ENCODE measurements around the gene TMPRSS9.
"Not testable (repeated sequence)": the region's sequence is repeated elsewhere in the genome, so short reads cannot be mapped to it uniquely, and the experiment has no call there.

The TMPRSS9 gene

GRCh38 chr19:2455851-2456570, 95.9 kb downstream of the TMPRSS9 start:
- Histone ChIP-seq H3K27me3 (replicated peaks in 2 of 5; ENCODE audit: control insufficient read depth in 4 of 5, insufficient read depth in 5 of 5, low read length in 4 of 5) (no peaks in the 10 kb centered on the region), H3K4me1 (ENCODE audit: control extremely low read depth in 1 of 4, control insufficient read depth in 4 of 4, insufficient read depth in 4 of 4, low read length in 3 of 4) (peaks cover 0 to 20% (median 15%) of the 10 kb centered on the region in 4 experiments), H3K36me3 (ENCODE audit: control insufficient read depth in 4 of 4, insufficient read depth in 4 of 4, low read length in 3 of 4) (peaks cover 0 to 10% (median 4%) of the 10 kb centered on the region in 4 experiments), H3K27ac (ENCODE audit: insufficient read depth in 1 of 2, low read depth in 1 of 2, low read length in 2 of 2, poor library complexity in 1 of 2, severe bottlenecking in 2 of 2) (peak overlapping the region in 1 of 2 experiments; percentile 76), H3K4me3 (ENCODE audit: control insufficient read depth in 1 of 7, extremely low read depth in 1 of 7, insufficient read depth in 4 of 7, low read depth in 2 of 7, low read length in 6 of 7) (peak overlapping the region; percentile 79 to 90 (median 85)), H3K9me3 (ENCODE audit: control extremely low read depth in 1 of 5, control insufficient read depth in 4 of 5, insufficient read depth in 2 of 5, low read depth in 1 of 5, low read length in 4 of 5) (no peaks in the 10 kb centered on the region)
- POLR2A ChIA-PET, result interaction anchor here (2.0 kb wide), 1 partner anchor 20 kb away, joined by 14 read pairs; the partner anchor contains the start of gene GADD45B
- DNase-seq, result peak in 2 of 3 donors; percentile 31 to 40
- CTCF ChIA-PET, result interaction anchor here (1.0 to 2.4 kb wide), 5 partner anchors 8 to 182 kb away, joined by 3 to 9 read pairs (median 4); no protein-coding TSS in a partner anchor
- under 1% methylated on average over 50 of the region's 62 CpGs for WGBS (ENCODE audit: insufficient coverage)

GRCh38 chr19:2457394-2458037, 97.5 kb downstream of the TMPRSS9 start:
- CTCF ChIA-PET, result interaction anchor here (0.6 to 2.4 kb wide), 10 partner anchors 10 to 180 kb away, joined by 3 to 9 read pairs (median 4); no protein-coding TSS in a partner anchor
- peaks cover 0 to 2% (median under 1%) of the 10 kb centered on the region in 4 experiments for H3K36me3 ChIP-seq (ENCODE audit: control insufficient read depth in 4 of 4, insufficient read depth in 4 of 4, low read length in 3 of 4)
- peak in 2 of 3 donors; percentile 29 to 41 for DNase-seq
- peaks cover 0 to 35% (median 23%) of the 10 kb centered on the region in 4 experiments for H3K4me1 ChIP-seq (ENCODE audit: control extremely low read depth in 1 of 4, control insufficient read depth in 4 of 4, insufficient read depth in 4 of 4, low read length in 3 of 4)
- H3K4me3 ChIP-seq (ENCODE audit: control insufficient read depth in 1 of 7, extremely low read depth in 1 of 7, insufficient read depth in 4 of 7, low read depth in 2 of 7, low read length in 6 of 7), result peak overlapping the region in 5 of 7 experiments; percentile 58 to 90 (median 84)
- 100% methylated on average over 3 of the region's 8 CpGs for WGBS (ENCODE audit: insufficient coverage)
- no peak overlapping the region for H3K27ac ChIP-seq (ENCODE audit: insufficient read depth in 1 of 2, low read depth in 1 of 2, low read length in 2 of 2, poor library complexity in 1 of 2, severe bottlenecking in 2 of 2)
- H3K9me3 ChIP-seq (ENCODE audit: control extremely low read depth in 1 of 5, control insufficient read depth in 4 of 5, insufficient read depth in 2 of 5, low read depth in 1 of 5, low read length in 4 of 5), result no peaks in the 10 kb centered on the region
- no peaks in the 10 kb centered on the region for H3K27me3 ChIP-seq (replicated peaks in 2 of 5; ENCODE audit: control insufficient read depth in 4 of 5, insufficient read depth in 5 of 5, low read length in 4 of 5)
- POLR2A ChIA-PET, result interaction anchor here (0.6 to 2.0 kb wide), 6 partner anchors 11 to 1069 kb away, joined by 3 to 14 read pairs (median 3); partner anchors contain the start of genes GADD45B and TIMM13

GRCh38 chr19:2458054-2458453, 98.0 kb downstream of the TMPRSS9 start:
- Histone ChIP-seq H3K9me3 (ENCODE audit: control extremely low read depth in 1 of 5, control insufficient read depth in 4 of 5, insufficient read depth in 2 of 5, low read depth in 1 of 5, low read length in 4 of 5) (no peaks in the 10 kb centered on the region), H3K27ac (ENCODE audit: insufficient read depth in 1 of 2, low read depth in 1 of 2, low read length in 2 of 2, poor library complexity in 1 of 2, severe bottlenecking in 2 of 2) (no peak overlapping the region), H3K27me3 (replicated peaks in 2 of 5; ENCODE audit: control insufficient read depth in 4 of 5, insufficient read depth in 5 of 5, low read length in 4 of 5) (no peaks in the 10 kb centered on the region), H3K4me1 (ENCODE audit: control extremely low read depth in 1 of 4, control insufficient read depth in 4 of 4, insufficient read depth in 4 of 4, low read length in 3 of 4) (peaks cover 0 to 37% (median 23%) of the 10 kb centered on the region in 4 experiments), H3K36me3 (ENCODE audit: control insufficient read depth in 4 of 4, insufficient read depth in 4 of 4, low read length in 3 of 4) (peaks cover 0 to 2% (median under 1%) of the 10 kb centered on the region in 4 experiments), H3K4me3 (ENCODE audit: control insufficient read depth in 1 of 7, extremely low read depth in 1 of 7, insufficient read depth in 4 of 7, low read depth in 2 of 7, low read length in 6 of 7) (no peak overlapping the region)
- POLR2A ChIA-PET, result interaction anchor here (0.6 kb wide), 1 partner anchor 31 kb away, joined by 3 read pairs; no protein-coding TSS in a partner anchor
- WGBS (ENCODE audit: insufficient coverage), result 100% methylated on average over 1 of the region's 5 CpGs
- CTCF ChIA-PET, result interaction anchor here (1.3 to 2.4 kb wide), 4 partner anchors 10 to 153 kb away, joined by 3 to 9 read pairs (median 4); no protein-coding TSS in a partner anchor
- no peak for DNase-seq

GRCh38 chr19:2458776-2459175, 98.7 kb downstream of the TMPRSS9 start:
- POLR2A ChIA-PET; H3K4me3 ChIP-seq (ENCODE audit: control insufficient read depth in 1 of 7, extremely low read depth in 1 of 7, insufficient read depth in 4 of 7, low read depth in 2 of 7, low read length in 6 of 7); DNase-seq; H3K36me3 ChIP-seq (ENCODE audit: control insufficient read depth in 4 of 4, insufficient read depth in 4 of 4, low read length in 3 of 4); H3K27ac ChIP-seq (ENCODE audit: insufficient read depth in 1 of 2, low read depth in 1 of 2, low read length in 2 of 2, poor library complexity in 1 of 2, severe bottlenecking in 2 of 2); H3K27me3 ChIP-seq (replicated peaks in 2 of 5; ENCODE audit: control insufficient read depth in 4 of 5, insufficient read depth in 5 of 5, low read length in 4 of 5); H3K9me3 ChIP-seq (ENCODE audit: control extremely low read depth in 1 of 5, control insufficient read depth in 4 of 5, insufficient read depth in 2 of 5, low read depth in 1 of 5, low read length in 4 of 5): not testable (repeated sequence)
- CTCF ChIA-PET, result interaction anchor here (1.3 to 2.1 kb wide), 2 partner anchors 67 to 152 kb away, joined by 3 to 4 read pairs; no protein-coding TSS in a partner anchor
- 97% methylated on average over 7 of the region's 10 CpGs for WGBS (ENCODE audit: insufficient coverage)
- peaks cover 0 to 37% (median 23%) of the 10 kb centered on the region in 4 experiments for H3K4me1 ChIP-seq (ENCODE audit: control extremely low read depth in 1 of 4, control insufficient read depth in 4 of 4, insufficient read depth in 4 of 4, low read length in 3 of 4)

GRCh38 chr19:2460245-2460644, 100.2 kb downstream of the TMPRSS9 start:
- Histone ChIP-seq H3K27ac (ENCODE audit: insufficient read depth in 1 of 2, low read depth in 1 of 2, low read length in 2 of 2, poor library complexity in 1 of 2, severe bottlenecking in 2 of 2) (no peak overlapping the region), H3K4me3 (ENCODE audit: control insufficient read depth in 1 of 7, extremely low read depth in 1 of 7, insufficient read depth in 4 of 7, low read depth in 2 of 7, low read length in 6 of 7) (no peak overlapping the region), H3K27me3 (replicated peaks in 2 of 5; ENCODE audit: control insufficient read depth in 4 of 5, insufficient read depth in 5 of 5, low read length in 4 of 5) (no peaks in the 10 kb centered on the region), H3K4me1 (ENCODE audit: control extremely low read depth in 1 of 4, control insufficient read depth in 4 of 4, insufficient read depth in 4 of 4, low read length in 3 of 4) (peaks cover 0 to 31% (median 20%) of the 10 kb centered on the region in 4 experiments), H3K36me3 (ENCODE audit: control insufficient read depth in 4 of 4, insufficient read depth in 4 of 4, low read length in 3 of 4) (no peaks in the 10 kb centered on the region), H3K9me3 (ENCODE audit: control extremely low read depth in 1 of 5, control insufficient read depth in 4 of 5, insufficient read depth in 2 of 5, low read depth in 1 of 5, low read length in 4 of 5) (no peaks in the 10 kb centered on the region)
- ChIA-PET POLR2A (interaction anchor here (1.8 kb wide), 1 partner anchor 16 kb away, joined by 6 read pairs; the partner anchor contains the start of gene GADD45B), CTCF (interaction anchor here (1.0 to 1.4 kb wide), 5 partner anchors 9 to 290 kb away, joined by 3 to 5 read pairs (median 3); no protein-coding TSS in a partner anchor)
- no peak for DNase-seq
- no CpG with 5 or more reads among the region's 1 CpG for WGBS (ENCODE audit: insufficient coverage)

- H3K4me3 ChIP-seq (ENCODE audit: control insufficient read depth in 1 of 7, extremely low read depth in 1 of 7, insufficient read depth in 4 of 7, low read depth in 2 of 7, low read length in 6 of 7), result peak overlapping the region; percentile 54 to 87 (median 71)
- peaks cover 0 to 24% (median 9%) of the 10 kb centered on the region in 4 experiments for H3K4me1 ChIP-seq (ENCODE audit: control extremely low read depth in 1 of 4, control insufficient read depth in 4 of 4, insufficient read depth in 4 of 4, low read length in 3 of 4)
- WGBS (ENCODE audit: insufficient coverage), result 6% methylated on average over 51 of the region's 62 CpGs
- no peak overlapping the region for H3K27ac ChIP-seq (ENCODE audit: insufficient read depth in 1 of 2, low read depth in 1 of 2, low read length in 2 of 2, poor library complexity in 1 of 2, severe bottlenecking in 2 of 2)
- H3K27me3 ChIP-seq (replicated peaks in 2 of 5; ENCODE audit: control insufficient read depth in 4 of 5, insufficient read depth in 5 of 5, low read length in 4 of 5), result no peaks in the 10 kb centered on the region
- peak in 2 of 3 donors; percentile 32 for DNase-seq
- ChIA-PET CTCF (interaction anchor here (1.2 to 1.7 kb wide), 3 partner anchors 34 to 151 kb away, joined by 4 to 5 read pairs (median 4); no protein-coding TSS in a partner anchor), POLR2A (interaction anchor here (1.8 kb wide), 1 partner anchor 14 kb away, joined by 6 read pairs; the partner anchor contains the start of gene GADD45B)
- H3K9me3 ChIP-seq (ENCODE audit: control extremely low read depth in 1 of 5, control insufficient read depth in 4 of 5, insufficient read depth in 2 of 5, low read depth in 1 of 5, low read length in 4 of 5), result no peaks in the 10 kb centered on the region
- H3K36me3 ChIP-seq (ENCODE audit: control insufficient read depth in 4 of 4, insufficient read depth in 4 of 4, low read length in 3 of 4), result no peaks in the 10 kb centered on the region
Measured at GRCh38 chr19:2461751-2462634, 101.9 kb downstream of the TMPRSS9 start.

Data from common myeloid progenitor, CD34-positive (primary cell).